IPS DF 4.7 (cell line): ENCODE results near the gene HECW1.

ENCODE experiments used
- DNase-seq: peaks from one replicate; pipeline ENCODE4 v3.0.0-alpha.2; 2013; ENCODE audit warnings: low spot score; ENCODE audit errors: extremely low read depth

Gene HECW1

GRCh38 chr7:43490016-43490415, 377.6 kb downstream of the HECW1 start:
- DNase-seq, result no peak

GRCh38 chr7:43491123-43491522, 378.7 kb downstream of the HECW1 start:
- no peak for DNase-seq

GRCh38 chr7:43491984-43492383, 379.5 kb downstream of the HECW1 start:
- DNase-seq, result no peak

- DNase-seq, result no peak
These were observed 380.4 kb downstream of the HECW1 start for GRCh38 chr7:43492896-43493295.

- DNase-seq, result no peak
These were observed 383.1 kb downstream of the HECW1 start for GRCh38 chr7:43495572-43495971.

GRCh38 chr7:43496596-43496995, 384.1 kb downstream of the HECW1 start:
- no peak for DNase-seq

- DNase-seq, result no peak
These were observed 389.4 kb downstream of the HECW1 start for GRCh38 chr7:43501870-43502269.

- DNase-seq, result no peak
These were observed 390.5 kb downstream of the HECW1 start for GRCh38 chr7:43502941-43503340.

GRCh38 chr7:43505412-43505811, 393.0 kb downstream of the HECW1 start:
- DNase-seq, result no peak

- DNase-seq, result no peak
These were observed 394.0 kb downstream of the HECW1 start for GRCh38 chr7:43506460-43506859.

- DNase-seq, result no peak
These were observed 396.0 kb downstream of the HECW1 start for GRCh38 chr7:43508461-43508860.

- no peak for DNase-seq
These were observed 397.5 kb downstream of the HECW1 start for GRCh38 chr7:43509906-43510305.

- peak; percentile 28 for DNase-seq
These were observed 398.6 kb downstream of the HECW1 start for GRCh38 chr7:43511029-43511428.

- DNase-seq, result no peak
These were observed 399.5 kb downstream of the HECW1 start for GRCh38 chr7:43511769-43512515.

GRCh38 chr7:43513251-43513650, 400.8 kb downstream of the HECW1 start:
- no peak for DNase-seq

GRCh38 chr7:43516581-43517342, 404.3 kb downstream of the HECW1 start:
- no peak for DNase-seq

GRCh38 chr7:43517464-43517863, 405.0 kb downstream of the HECW1 start:
- DNase-seq, result no peak

- no peak for DNase-seq
These were observed 407.8 kb downstream of the HECW1 start for GRCh38 chr7:43520201-43520600.

GRCh38 chr7:43522406-43523156, 410.1 kb downstream of the HECW1 start:
- no peak for DNase-seq

- DNase-seq, result no peak
These were observed 416.3 kb downstream of the HECW1 start for GRCh38 chr7:43528576-43529354.
